ENCODE data around the gene CD5L. TPM values are rescaled to one million over a fixed set of nuclear protein-coding genes. Genes with fewer than 3 reads are reported as not detected.

CD5L gene
- total and polyA plus RNA-seq, 10 of the 15 experiments (the other 5 are each of a cell fraction or from before 2014, with no cell fraction given), result 0.10 to 0.57 (median 0.24) TPM

DNA sequence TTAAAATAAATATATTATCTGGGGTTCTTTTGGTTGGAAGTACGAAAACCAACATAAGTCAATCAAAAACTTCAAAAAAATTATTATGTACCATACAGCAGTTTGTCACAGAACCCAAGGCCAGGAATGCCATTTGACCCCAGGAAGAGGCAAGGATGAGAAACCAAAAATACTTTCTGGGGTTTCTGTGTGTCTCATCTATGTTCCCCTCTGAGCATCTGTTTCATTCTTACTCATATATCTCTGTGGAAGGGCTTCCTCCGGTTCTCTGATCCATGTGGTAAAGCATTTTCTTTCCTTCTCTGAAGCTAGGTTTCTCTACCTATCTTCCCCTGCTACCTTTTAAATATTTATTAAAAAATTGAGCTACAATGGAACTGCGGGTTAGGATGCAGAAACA lies 11.9 kb downstream of the CD5L start (continued):
- TF ChIP-seq ZNF207 (IDR thresholded peaks at IDR 0.05; ENCODE audit: borderline replicate concordance), result no peak
- TF ChIP-seq, protein P1, sequence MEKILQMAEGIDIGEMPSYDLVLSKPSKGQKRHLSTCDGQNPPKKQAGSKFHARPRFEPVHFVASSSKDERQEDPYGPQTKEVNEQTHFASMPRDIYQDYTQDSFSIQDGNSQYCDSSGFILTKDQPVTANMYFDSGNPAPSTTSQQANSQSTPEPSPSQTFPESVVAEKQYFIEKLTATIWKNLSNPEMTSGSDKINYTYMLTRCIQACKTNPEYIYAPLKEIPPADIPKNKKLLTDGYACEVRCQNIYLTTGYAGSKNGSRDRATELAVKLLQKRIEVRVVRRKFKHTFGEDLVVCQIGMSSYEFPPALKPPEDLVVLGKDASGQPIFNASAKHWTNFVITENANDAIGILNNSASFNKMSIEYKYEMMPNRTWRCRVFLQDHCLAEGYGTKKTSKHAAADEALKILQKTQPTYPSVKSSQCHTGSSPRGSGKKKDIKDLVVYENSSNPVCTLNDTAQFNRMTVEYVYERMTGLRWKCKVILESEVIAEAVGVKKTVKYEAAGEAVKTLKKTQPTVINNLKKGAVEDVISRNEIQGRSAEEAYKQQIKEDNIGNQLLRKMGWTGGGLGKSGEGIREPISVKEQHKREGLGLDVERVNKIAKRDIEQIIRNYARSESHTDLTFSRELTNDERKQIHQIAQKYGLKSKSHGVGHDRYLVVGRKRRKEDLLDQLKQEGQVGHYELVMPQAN (conservative IDR thresholded peaks at IDR 0.05), result no peak
- TF ChIP-seq IRF4 (IDR thresholded peaks at IDR 0.05; ENCODE audit: low read depth, low read length), result 0 out of 2 replicates have a peak, but pooled peaks have one; percentile 30
- TF ChIP-seq SREBF2 (IDR thresholded peaks at IDR 0.05; ENCODE audit: low read length), result no peak
- TF ChIP-seq, protein P2, sequence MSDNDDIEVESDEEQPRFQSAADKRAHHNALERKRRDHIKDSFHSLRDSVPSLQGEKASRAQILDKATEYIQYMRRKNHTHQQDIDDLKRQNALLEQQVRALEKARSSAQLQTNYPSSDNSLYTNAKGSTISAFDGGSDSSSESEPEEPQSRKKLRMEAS (IDR thresholded peaks at IDR 0.05; ENCODE audit: low read depth, low read length), result no peak
- TF ChIP-seq, protein P3, sequence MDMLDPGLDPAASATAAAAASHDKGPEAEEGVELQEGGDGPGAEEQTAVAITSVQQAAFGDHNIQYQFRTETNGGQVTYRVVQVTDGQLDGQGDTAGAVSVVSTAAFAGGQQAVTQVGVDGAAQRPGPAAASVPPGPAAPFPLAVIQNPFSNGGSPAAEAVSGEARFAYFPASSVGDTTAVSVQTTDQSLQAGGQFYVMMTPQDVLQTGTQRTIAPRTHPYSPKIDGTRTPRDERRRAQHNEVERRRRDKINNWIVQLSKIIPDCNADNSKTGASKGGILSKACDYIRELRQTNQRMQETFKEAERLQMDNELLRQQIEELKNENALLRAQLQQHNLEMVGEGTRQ (IDR thresholded peaks at IDR 0.05; ENCODE audit: borderline replicate concordance, low read depth, low read length), result no peak
- peak; percentile 80 for TF ChIP-seq NFIC (IDR thresholded peaks at IDR 0.05; ENCODE audit: low read depth, low read length)
- peak; percentile 81 for TF ChIP-seq RUNX3 (IDR thresholded peaks at IDR 0.05; ENCODE audit: low read length)
- no peak for TF ChIP-seq SMC3 (IDR thresholded peaks at IDR 0.05; ENCODE audit: borderline replicate concordance, low read length)
- TF ChIP-seq BCL11A (IDR thresholded peaks at IDR 0.05; ENCODE audit: low read depth, low read length), result no peak
- peak; percentile 89 for TF ChIP-seq JUNB (IDR thresholded peaks at IDR 0.05)
- TF ChIP-seq RBBP5 (conservative IDR thresholded peaks at IDR 0.05), result no peak
- no peak for TF ChIP-seq PKNOX1 (IDR thresholded peaks at IDR 0.05)
- no peak for TF ChIP-seq BMI1 (IDR thresholded peaks at IDR 0.05; ENCODE audit: borderline replicate concordance)
- no peak for TF ChIP-seq SP1 (IDR thresholded peaks at IDR 0.05; ENCODE audit: low read depth, low read length)
- TF ChIP-seq BCL3 (IDR thresholded peaks at IDR 0.05; ENCODE audit: borderline replicate concordance, insufficient read depth, low read depth, low read length, poor library complexity, severe bottlenecking), result no peak
- TF ChIP-seq HDGF (IDR thresholded peaks at IDR 0.05), result no peak
- no peak for TF ChIP-seq MXI1 (IDR thresholded peaks at IDR 0.05; ENCODE audit: low read depth, low read length)
- no peak for TF ChIP-seq NFYB (IDR thresholded peaks at IDR 0.05; ENCODE audit: insufficient read depth, low read depth, low read length)
- TF ChIP-seq CREM (IDR thresholded peaks at IDR 0.05; ENCODE audit: low read depth), result peak; percentile 36; the same call in 1 of the 2 replicates
- peak in 1 of 2 experiments; percentile 74; a peak in 2 of 4 replicates for TF ChIP-seq ETV6 (conservative IDR thresholded peaks at IDR 0.05 in 1 of 2, IDR thresholded peaks at IDR 0.05 in 1 of 2; ENCODE audit: borderline replicate concordance in 1 of 2, low read depth in 1 of 2)
- TF ChIP-seq NFYA (IDR thresholded peaks at IDR 0.05; ENCODE audit: borderline replicate concordance, low read depth, low read length), result no peak
